DND-41 (cell line): ENCODE data around the gene ARMC12.
A peak's percentile ranks its signal among the peaks of the same experiment; 100 is the strongest.

Experiments used
- ATAC-seq: fragments of 200-7000 bp; cut with Tn5 transposase; 3 replicates; pipeline ENCODE4 v1.9.1; 2021; ENCODE audit warnings: low read depth; ENCODE audit not compliant: insufficient read depth
- DNase-seq: peaks from one replicate; pipeline ENCODE4 v3.0.0-alpha.2; 2020
- H2AFZ ChIP-seq: 2 replicates; pipeline ENCODE4 v1.6.0; 2012; ENCODE audit warnings: low read depth, low read length
- H3K27ac ChIP-seq: 2 replicates; pipeline ENCODE4 v1.5.1; 2012; ENCODE audit warnings: low read length, inconsistent platforms
- H3K27me3 ChIP-seq: fragments of 200-600 bp; sonication (generic); 2 replicates; pipeline ENCODE4 v1.6.0; 2012; ENCODE audit warnings: low read length, mild to moderate bottlenecking, inconsistent platforms; ENCODE audit not compliant: insufficient read depth, poor library complexity
- H3K36me3 ChIP-seq: 2 replicates; pipeline ENCODE4 v1.5.1; 2012; ENCODE audit warnings: low read length, inconsistent platforms; ENCODE audit not compliant: insufficient read depth
- H3K4me1 ChIP-seq: 2 replicates; pipeline ENCODE4 v1.5.1; 2012; ENCODE audit warnings: mild to moderate bottlenecking, low read length; ENCODE audit not compliant: insufficient read depth
- H3K4me2 ChIP-seq: 2 replicates; pipeline ENCODE4 v1.6.0; 2012; ENCODE audit warnings: mild to moderate bottlenecking, moderate library complexity, low read length, inconsistent platforms; ENCODE audit not compliant: insufficient read depth
- H3K4me3 ChIP-seq, 2 experiments: fragments of 200-600 bp in 1 of 2; shearing (Covaris generic) in 1 of 2; 2 replicates each; pipeline ENCODE4 v1.5.1; 2012 to 2016; ENCODE audit warnings: inconsistent platforms in 2 of 2, low read length in 2 of 2, mild to moderate bottlenecking in 2 of 2, low read depth in 1 of 2, moderate library complexity in 1 of 2
- H3K79me2 ChIP-seq: 2 replicates; pipeline ENCODE4 v1.6.0; 2012; ENCODE audit warnings: low read length, inconsistent platforms; ENCODE audit not compliant: insufficient read depth
- H3K9ac ChIP-seq: 2 replicates; pipeline ENCODE4 v1.6.0; 2012; ENCODE audit warnings: low read depth, mild to moderate bottlenecking, inconsistent platforms, low read length, moderate library complexity
- H3K9me3 ChIP-seq: 2 replicates; pipeline ENCODE4 v1.5.1; 2012; ENCODE audit warnings: low read length, moderate library complexity, mild to moderate bottlenecking, inconsistent platforms; ENCODE audit not compliant: insufficient read depth, severe bottlenecking
- H4K20me1 ChIP-seq: 2 replicates; pipeline ENCODE4 v1.6.0; 2012; ENCODE audit warnings: low read length; ENCODE audit not compliant: insufficient read depth
- CTCF ChIP-seq: IDR thresholded peaks from 2 replicates; pipeline ENCODE4 v1.5.1; 2012; ENCODE audit warnings: borderline replicate concordance, low read length, moderate library complexity, mild to moderate bottlenecking; ENCODE audit not compliant: poor library complexity, severe bottlenecking; ENCODE audit errors: extremely low read depth
- EZH2 ChIP-seq: IDR thresholded peaks from 3 replicates; pipeline ENCODE4 v1.6.1; 2012; ENCODE audit warnings: borderline replicate concordance, low read depth, mild to moderate bottlenecking, moderate library complexity, low read length, inconsistent platforms; ENCODE audit not compliant: severe bottlenecking

The ARMC12 gene

DNA sequence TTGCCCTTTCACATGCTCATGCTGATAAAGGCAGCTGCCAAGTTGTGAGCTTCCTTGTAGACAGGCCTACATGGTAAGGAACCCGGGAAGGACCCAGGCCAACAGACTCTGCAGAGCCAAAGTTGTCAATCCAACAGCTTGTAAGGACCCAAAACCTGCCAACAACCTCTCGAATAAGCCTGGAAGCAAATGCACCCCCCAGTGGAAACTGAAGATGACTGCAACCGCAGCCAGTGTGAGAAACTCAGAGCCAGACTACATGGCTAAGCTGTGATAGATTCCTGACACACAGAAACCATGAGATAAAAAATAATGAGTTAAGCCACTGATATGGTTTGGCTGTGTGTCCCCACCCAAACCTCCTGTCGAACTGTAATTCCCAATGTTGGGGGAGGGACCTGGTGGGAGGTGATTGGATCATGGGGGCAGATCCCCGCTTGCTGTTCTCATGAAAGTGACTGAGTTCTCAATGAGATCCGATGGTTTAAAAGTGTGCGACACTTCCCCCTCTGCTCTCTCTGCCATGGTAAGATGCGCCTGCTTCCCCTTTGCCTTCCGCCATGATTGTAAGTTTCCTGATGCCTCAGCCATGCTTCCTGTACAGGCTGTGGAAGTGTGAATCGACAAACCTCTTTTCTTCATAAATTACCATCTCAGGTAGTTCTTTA lies 20.8 kb downstream of the ARMC12 start:
- Histone ChIP-seq H3K9ac (no peak overlapping the region), H3K36me3 (no peaks in the 10 kb centered on the region), H3K27me3 (no peaks in the 10 kb centered on the region), H3K27ac (no peak overlapping the region), H3K79me2 (no peaks in the 10 kb centered on the region), H3K4me2 (no peak overlapping the region), H3K4me3 (no peak overlapping the region), H2AFZ (no peak overlapping the region), H3K4me1 (no peaks in the 10 kb centered on the region), H3K9me3 (no peaks in the 10 kb centered on the region), H4K20me1 (no peaks in the 10 kb centered on the region)
- ATAC-seq, result no peak
- TF ChIP-seq CTCF, result peak; percentile 37
- no peak for TF ChIP-seq EZH2
- no peak for DNase-seq

DNA sequence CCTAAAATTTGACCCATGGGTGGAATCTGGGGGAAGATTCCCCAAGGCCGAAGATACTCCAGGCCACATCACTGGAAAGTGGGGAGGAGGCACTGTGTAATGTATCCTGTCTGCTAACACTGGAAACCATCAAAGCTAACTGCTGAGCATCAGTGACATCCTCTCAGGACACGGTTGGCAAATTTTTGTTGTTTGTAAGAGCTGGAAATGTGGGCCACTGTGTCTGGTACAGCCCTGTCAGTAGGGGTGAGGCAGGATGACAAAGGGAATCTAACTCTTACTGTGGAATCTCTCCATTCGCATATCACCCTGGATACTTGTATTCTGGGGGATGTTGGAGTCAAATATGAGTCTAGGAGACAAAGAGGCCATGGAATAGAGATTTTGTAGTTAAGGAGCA lies 22.6 kb downstream of the ARMC12 start:
- H4K20me1 ChIP-seq, result no peaks in the 10 kb centered on the region
- ATAC-seq (no peak), DNase-seq (no peak)
- no peaks in the 10 kb centered on the region for H3K36me3 ChIP-seq
- no peak overlapping the region for H3K4me3 ChIP-seq
- H3K27ac ChIP-seq, result no peak overlapping the region
- H3K27me3 ChIP-seq, result peaks cover 10% of the 10 kb centered on the region
- H3K4me2 ChIP-seq, result no peak overlapping the region
- no peak for TF ChIP-seq EZH2
- TF ChIP-seq CTCF, result no peak
- H3K79me2 ChIP-seq, result no peaks in the 10 kb centered on the region
- no peaks in the 10 kb centered on the region for H3K4me1 ChIP-seq
- no peak overlapping the region for H3K9ac ChIP-seq
- no peaks in the 10 kb centered on the region for H3K9me3 ChIP-seq
- H2AFZ ChIP-seq, result no peak overlapping the region

GRCh38 chr6:35765739-35766138 lies 28.9 kb downstream of the ARMC12 start:
- TF ChIP-seq EZH2 (no peak), CTCF (no peak)
- Histone ChIP-seq H3K27ac (no peak overlapping the region), H3K27me3 (peaks cover 13% of the 10 kb centered on the region), H3K4me1 (no peaks in the 10 kb centered on the region), H3K79me2 (no peaks in the 10 kb centered on the region), H3K4me3 (no peak overlapping the region), H2AFZ (no peak overlapping the region), H3K9me3 (no peaks in the 10 kb centered on the region), H3K9ac (no peak overlapping the region), H3K4me2 (no peak overlapping the region), H4K20me1 (no peaks in the 10 kb centered on the region), H3K36me3 (no peaks in the 10 kb centered on the region)
- ATAC-seq (no peak), DNase-seq (no peak)
